Stimulated activated CD4-positive, alpha-beta T cell treated with anti-CD3 and anti-CD28 coated beads, Interleukin-2, amount 100 ng/mL, for 4 hours (primary cell): ENCODE measurements around the gene SMAD3.

Experiments
- DNase-seq: peaks from one replicate; pipeline ENCODE4 v3.0.0-alpha.2; 2020; ENCODE audit warnings: low read depth

SMAD3 gene

GRCh38 chr15:67097930-67098740 lies 32.7 kb downstream of the SMAD3 start:
- no peak for DNase-seq

- DNase-seq = no peak
These were observed 33.4 kb downstream of the SMAD3 start for GRCh38 chr15:67098768-67099282.

- no peak for DNase-seq
These were observed 34.9 kb downstream of the SMAD3 start for GRCh38 chr15:67100124-67100791.

- DNase-seq = no peak
These were observed 35.6 kb downstream of the SMAD3 start for GRCh38 chr15:67100801-67101581.

- no peak for DNase-seq
These were observed 36.7 kb downstream of the SMAD3 start for GRCh38 chr15:67101911-67102598.

GRCh38 chr15:67102599-67102929 lies 37.2 kb downstream of the SMAD3 start:
- no peak for DNase-seq

- DNase-seq = no peak
These were observed 37.6 kb downstream of the SMAD3 start for GRCh38 chr15:67103021-67103420.

DNA sequence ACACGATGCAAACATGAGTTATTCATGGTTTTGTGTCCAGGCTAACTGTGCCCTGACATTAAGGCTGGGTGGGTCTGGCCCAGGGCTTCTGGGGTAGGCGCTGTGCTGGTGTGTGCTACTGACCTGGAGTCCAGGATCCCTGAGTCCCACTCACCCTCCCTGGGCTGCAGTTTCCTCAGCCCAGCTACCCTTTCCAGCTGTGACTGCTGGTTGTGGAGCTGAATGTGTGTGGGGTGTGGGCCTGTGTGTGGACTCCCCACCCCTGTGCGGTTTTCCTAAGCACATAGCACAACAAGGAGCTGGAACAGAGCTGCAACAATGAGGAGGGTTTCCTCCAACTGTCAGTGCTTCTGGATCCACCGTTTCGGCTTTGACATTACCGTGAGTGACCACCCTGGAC lies 38.0 kb downstream of the SMAD3 start:
- DNase-seq = no peak

- no peak for DNase-seq
These were observed 38.5 kb downstream of the SMAD3 start for GRCh38 chr15:67103869-67104268.

- DNase-seq = no peak
These were observed 39.1 kb downstream of the SMAD3 start for GRCh38 chr15:67104510-67104909.

DNA sequence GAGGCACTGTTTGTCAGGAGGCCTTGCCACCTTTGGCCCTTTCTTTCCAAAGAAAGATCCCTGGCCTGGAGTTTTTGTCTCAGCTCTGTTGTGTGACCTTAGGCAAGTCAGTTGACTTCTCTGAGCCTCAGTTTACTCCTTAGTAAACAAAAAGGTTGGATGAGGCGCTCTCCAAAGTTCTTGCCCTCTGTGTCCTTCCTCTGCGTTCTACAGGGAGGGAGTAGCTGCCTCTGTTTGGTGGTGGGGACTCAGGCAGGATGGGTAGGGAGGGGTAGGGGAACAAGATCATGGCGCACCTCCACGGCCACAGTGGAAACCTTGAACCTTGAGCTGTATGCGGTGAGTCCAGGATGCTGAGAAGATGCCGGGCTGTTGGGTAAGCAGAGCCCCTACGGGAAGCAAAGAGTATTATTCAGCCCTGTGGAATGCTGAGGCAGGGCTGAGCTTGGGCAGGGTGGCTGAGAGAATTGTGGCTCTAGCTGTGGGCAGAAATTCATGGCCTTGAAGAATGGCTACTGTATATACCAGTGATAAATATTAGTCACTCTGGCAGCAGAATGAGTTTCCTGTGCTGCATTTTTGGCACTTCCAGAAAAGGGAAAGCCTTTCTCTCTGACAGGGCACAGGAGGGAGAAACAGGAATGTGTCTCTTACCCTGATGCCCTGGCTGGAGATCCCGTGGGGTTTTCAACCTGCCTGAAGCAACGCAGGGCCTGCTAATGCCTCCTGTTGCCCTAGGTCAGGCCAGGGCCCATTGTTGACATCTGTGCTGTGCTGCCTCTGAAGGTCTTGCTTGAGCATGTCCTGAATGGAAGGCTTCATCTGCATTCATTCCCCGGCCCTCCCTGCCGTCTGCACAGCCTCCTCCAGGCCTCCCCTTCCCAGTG lies 39.9 kb downstream of the SMAD3 start:
- DNase-seq = no peak

GRCh38 chr15:67105991-67106763 lies 40.8 kb downstream of the SMAD3 start:
- no peak for DNase-seq

GRCh38 chr15:67106764-67107013 lies 41.3 kb downstream of the SMAD3 start:
- DNase-seq = no peak

DNA sequence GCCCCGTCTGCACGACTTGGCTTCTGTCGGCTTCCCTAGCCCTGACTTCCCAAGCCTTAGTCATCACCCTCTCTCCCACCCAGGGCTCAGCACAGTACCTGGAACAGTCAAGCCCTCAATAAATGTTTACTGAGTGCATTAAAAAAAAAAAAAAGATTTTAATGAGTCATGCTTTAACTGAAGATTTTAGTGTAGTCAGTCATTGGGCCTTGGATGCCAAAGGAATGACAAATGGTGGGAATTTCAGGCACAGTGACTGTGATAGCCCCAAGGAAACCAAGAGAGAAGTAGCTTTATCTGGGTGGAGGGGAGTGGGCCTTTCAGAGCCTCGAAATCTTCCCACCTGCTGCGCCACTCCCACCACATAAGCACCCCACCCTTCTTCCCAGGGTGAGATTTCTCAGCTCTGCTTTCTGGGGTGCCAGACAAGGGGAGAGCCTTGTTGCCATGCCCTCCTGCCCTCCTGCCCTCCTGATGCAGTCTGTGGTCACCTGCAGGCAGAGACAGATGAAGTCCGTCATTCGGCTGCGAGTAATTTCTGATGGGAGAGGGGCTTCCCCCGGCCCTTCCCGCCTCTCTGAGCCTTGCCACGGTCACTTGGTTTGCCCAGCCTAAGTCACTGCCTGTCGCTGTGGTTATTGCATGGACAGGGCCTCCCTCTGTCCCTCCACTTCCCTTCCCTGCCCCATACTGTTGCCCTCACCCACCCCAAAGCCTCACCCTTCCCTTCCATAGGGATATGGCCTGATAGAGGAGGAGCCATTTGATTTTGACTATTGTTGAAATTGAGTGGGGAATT lies 41.8 kb downstream of the SMAD3 start:
- no peak for DNase-seq

DNA sequence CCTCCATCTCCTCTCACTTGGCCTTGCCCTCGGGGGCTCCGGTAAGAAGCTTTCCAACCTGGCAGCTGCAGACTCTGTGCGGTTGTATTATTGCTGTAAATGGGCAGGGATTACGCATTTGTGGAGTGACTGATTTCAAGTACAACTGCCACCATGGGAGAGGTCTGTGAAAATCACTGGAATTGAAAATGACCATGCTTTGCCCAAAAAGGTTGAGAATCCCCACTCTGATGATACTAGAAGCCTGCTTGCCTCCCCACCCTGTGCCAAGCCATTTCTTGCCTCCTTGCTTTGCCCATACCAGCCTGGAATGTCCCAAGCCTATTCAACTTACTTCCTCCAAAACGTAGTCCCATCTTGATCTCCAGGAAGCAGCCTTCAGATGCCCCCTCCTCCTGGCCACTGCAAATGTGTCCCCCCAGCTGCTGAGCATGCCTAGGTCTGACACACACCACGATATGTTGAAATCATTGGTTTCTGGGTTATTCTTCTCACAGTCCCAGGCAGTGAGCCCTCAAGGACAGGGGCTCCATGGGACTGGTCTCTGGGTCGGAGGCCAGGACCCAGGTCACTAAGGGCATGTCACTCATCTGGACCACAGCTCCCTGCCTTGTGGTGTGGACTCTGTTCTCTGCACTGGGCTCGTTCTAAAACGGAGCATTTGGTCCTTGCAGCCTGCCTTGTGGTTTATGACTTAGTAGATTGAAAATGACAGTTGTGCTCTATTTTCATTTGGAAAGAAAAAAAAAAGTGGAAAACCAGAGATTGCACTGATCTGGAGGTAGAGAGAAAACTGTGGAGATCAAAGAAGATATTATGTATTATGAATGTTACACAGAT lies 42.9 kb downstream of the SMAD3 start:
- no peak for DNase-seq

GRCh38 chr15:67109141-67110034 lies 44.0 kb downstream of the SMAD3 start:
- DNase-seq = no peak

DNA sequence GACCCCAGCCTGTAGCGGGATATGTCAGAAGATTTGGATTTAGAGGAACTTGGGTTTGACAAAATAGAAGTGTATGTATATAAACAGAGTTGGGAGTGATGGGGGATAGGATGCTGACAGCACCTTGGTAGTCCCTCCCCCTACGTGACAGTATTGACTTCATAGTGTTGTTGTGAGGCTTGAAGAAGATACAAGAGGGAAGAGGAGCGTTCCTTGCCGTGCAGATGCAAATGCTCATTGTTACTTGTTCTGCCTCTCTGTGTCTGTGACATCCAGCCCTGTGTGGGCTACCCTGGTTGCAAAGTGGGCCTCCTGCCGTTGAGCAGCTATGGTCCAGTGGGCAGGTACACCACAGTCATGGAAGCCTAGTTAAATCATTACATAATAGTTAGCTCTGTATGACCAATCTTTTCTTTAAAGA lies 45.0 kb downstream of the SMAD3 start:
- no peak for DNase-seq
